AG04449 (cell line): ENCODE measurements around the gene NUP93.

Experiments used
- CTCF ChIA-PET: fragments of 350-600 bp; formaldehyde crosslinking; extraction: SDS; loops from one replicate; lab custom pipeline; 2021; ENCODE audit warnings: antibody characterized with exemption; lab: Yijun Ruan, JAX
- POLR2A ChIA-PET: fragments of 400-600, 350-600 bp; formaldehyde crosslinking; extraction: SDS; loops from one replicate; lab custom pipeline; 2020; ENCODE audit warnings: antibody characterized with exemption, inconsistent platforms; lab: Yijun Ruan, JAX
- DNase-seq: peaks from one replicate; pipeline ENCODE4 v3.0.0-alpha.2; 2010; ENCODE audit warnings: low read depth, low spot score
- H3K4me3 ChIP-seq: 2 replicates; pipeline ENCODE4 v1.5.1; 2011; ENCODE audit warnings: low read depth, mild to moderate bottlenecking, control low read depth, low read length
- TF ChIP-seq, protein P1 (sequence below): IDR thresholded peaks from one replicate; pipeline ENCODE4 v1.5.1; 2011; ENCODE audit warnings: mild to moderate bottlenecking, moderate library complexity, low read length, control low read depth, inconsistent platforms; ENCODE audit not compliant: insufficient read depth; ENCODE audit errors: missing control alignments

The NUP93 gene

DNA sequence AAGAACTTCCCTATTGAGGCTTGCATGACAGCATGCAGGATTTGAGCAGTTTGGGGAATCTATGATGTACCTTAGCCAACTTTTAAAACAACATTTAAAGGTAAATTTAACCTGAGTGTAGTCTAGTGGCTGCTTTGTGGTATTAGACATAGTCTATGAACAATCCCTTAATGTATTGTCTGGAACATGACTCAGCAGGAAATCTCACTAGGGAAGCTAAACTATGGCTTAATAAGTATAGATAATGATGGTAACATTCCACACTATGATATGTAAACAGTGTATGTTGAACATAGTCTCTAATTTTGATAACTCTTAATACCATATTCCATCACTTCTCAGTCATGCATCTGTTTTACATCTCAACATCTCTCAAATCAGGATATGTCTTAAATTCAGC lies 83.0 kb downstream of the NUP93 start:
- POLR2A ChIA-PET = no interaction called here
- DNase-seq = no peak
- no peak overlapping the region for H3K4me3 ChIP-seq
- CTCF ChIA-PET = interaction anchor here (1.5 to 5.0 kb wide), 2 partner anchors 11 to 20 kb away, joined by 4 to 28 read pairs; no protein-coding TSS in a partner anchor
- TF ChIP-seq, protein P1, sequence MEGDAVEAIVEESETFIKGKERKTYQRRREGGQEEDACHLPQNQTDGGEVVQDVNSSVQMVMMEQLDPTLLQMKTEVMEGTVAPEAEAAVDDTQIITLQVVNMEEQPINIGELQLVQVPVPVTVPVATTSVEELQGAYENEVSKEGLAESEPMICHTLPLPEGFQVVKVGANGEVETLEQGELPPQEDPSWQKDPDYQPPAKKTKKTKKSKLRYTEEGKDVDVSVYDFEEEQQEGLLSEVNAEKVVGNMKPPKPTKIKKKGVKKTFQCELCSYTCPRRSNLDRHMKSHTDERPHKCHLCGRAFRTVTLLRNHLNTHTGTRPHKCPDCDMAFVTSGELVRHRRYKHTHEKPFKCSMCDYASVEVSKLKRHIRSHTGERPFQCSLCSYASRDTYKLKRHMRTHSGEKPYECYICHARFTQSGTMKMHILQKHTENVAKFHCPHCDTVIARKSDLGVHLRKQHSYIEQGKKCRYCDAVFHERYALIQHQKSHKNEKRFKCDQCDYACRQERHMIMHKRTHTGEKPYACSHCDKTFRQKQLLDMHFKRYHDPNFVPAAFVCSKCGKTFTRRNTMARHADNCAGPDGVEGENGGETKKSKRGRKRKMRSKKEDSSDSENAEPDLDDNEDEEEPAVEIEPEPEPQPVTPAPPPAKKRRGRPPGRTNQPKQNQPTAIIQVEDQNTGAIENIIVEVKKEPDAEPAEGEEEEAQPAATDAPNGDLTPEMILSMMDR = no peak

DNA sequence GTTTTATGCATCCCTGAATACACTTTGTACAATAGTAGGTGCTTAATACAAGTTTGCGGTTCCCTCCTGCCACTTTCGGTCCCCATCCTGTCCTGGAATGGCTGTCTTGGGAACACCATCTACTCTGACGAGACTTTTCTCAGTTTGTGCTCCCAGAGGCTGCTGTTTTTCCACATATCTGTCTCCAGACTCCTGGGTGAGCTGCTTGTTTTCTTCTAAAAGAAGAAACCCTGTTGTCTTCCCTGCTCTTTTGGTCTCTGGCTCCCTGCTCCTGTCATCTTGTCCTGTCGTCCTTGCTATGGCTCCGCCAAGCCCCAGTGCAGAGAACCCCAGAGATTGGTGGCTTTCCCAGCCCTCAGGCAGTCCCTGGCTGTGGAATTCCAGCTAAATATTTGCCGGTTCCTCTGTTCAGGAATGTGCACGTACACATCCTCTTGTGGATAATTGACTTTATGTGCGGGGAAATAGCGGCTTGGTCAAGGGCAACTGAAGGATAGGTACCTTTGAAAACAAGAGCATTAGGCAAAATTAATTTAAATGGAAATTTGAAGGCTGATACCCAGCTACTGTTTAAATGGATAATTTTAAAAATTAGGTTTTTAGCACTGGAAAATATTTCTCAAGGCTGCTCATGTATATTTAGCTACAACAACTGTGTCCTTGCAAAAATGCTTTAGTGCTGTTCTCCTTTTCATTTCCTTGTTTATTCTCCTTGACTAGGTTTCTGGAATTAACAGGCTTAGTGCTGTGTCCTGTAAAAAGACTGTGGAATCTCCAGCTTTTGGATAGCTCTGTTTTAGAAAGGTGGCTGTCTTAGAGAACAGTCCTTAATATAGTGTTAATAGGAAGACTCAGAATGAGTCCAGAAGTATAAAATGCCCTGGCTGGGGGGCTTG lies 84.9 kb downstream of the NUP93 start:
- TF ChIP-seq, protein P1 = no peak
- POLR2A ChIA-PET = no interaction called here
- no peak overlapping the region for H3K4me3 ChIP-seq
- no peak for DNase-seq
- CTCF ChIA-PET = interaction anchor here (1.1 to 5.0 kb wide), 7 partner anchors 11 to 52 kb away, joined by 3 to 28 read pairs (median 7); partner anchors contain the start of gene SLC12A3

DNA sequence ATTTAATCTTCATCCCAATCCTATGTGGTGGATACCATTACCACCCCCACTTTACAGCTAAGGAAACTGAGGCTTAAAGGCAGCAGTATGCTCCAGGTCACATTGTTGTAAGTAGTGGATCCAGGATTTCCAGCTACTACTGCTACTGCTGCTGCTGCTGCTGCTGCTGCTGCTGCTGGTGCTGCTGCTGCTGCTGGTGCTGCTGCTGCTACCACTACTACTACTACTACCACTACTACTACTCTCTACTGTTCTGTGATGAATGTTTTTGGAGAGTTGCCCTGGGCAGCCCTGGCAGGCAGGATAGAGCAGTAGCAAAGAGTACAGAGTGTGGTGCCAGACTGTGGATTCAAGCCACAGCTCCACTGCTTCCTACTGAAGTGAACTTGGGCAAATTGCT lies 85.8 kb downstream of the NUP93 start:
- POLR2A ChIA-PET = no interaction called here
- TF ChIP-seq, protein P1 = no peak
- CTCF ChIA-PET = interaction anchor here (2.1 to 5.0 kb wide), 4 partner anchors 10 to 51 kb away, joined by 10 to 28 read pairs (median 15); no protein-coding TSS in a partner anchor
- no peak for DNase-seq
- no peak overlapping the region for H3K4me3 ChIP-seq

DNA sequence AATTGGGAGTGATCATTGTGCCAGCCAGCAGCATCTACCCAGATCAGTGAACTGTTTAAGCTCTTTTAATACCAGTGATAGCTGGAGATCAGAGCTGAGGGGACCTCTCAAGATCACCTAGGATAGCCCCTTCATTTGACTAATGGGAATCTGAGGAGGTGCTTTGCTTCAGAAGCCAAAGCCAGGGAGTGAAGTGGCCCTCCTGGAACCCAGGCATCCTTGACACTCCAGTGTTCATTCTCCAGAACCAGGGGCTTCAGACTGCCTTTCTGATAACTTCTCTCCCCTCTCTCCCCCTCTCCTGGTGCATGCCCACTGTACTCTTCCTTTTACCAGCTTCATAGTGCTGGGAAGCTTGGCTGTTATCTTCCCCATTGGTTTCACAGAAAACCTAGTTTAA lies 87.1 kb downstream of the NUP93 start:
- TF ChIP-seq, protein P1 = no peak
- POLR2A ChIA-PET = interaction anchor here (0.7 kb wide), 1 partner anchor 17 kb away, joined by 3 read pairs; no protein-coding TSS in a partner anchor
- CTCF ChIA-PET = interaction anchor here (0.9 to 5.0 kb wide), 5 partner anchors 8 to 50 kb away, joined by 3 to 28 read pairs (median 13); no protein-coding TSS in a partner anchor
- no peak for DNase-seq
- no peak overlapping the region for H3K4me3 ChIP-seq

DNA sequence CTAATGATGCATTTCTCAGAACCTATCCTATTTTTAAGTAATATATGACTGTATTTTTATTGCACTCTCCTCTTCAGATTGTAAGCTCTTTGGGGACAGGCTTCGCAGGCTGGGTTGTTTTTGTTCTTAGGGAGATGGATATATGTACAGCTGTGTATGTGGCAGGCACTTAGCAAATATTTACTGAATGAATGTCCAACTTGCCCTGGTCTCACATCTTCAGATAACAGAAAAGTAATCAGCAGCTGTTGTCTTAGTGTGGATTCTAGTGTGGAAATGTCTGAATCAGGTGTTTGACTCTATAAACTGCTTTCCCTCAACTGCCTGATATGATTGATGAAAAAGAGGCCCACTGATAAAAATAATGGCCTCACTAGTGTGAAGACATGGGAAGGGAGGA lies 88.0 kb downstream of the NUP93 start:
- POLR2A ChIA-PET = no interaction called here
- TF ChIP-seq, protein P1 = no peak
- CTCF ChIA-PET = interaction anchor here (1.0 kb wide), 1 partner anchor 38 kb away, joined by 3 read pairs; no protein-coding TSS in a partner anchor
- no peak for DNase-seq
- no peak overlapping the region for H3K4me3 ChIP-seq

DNA sequence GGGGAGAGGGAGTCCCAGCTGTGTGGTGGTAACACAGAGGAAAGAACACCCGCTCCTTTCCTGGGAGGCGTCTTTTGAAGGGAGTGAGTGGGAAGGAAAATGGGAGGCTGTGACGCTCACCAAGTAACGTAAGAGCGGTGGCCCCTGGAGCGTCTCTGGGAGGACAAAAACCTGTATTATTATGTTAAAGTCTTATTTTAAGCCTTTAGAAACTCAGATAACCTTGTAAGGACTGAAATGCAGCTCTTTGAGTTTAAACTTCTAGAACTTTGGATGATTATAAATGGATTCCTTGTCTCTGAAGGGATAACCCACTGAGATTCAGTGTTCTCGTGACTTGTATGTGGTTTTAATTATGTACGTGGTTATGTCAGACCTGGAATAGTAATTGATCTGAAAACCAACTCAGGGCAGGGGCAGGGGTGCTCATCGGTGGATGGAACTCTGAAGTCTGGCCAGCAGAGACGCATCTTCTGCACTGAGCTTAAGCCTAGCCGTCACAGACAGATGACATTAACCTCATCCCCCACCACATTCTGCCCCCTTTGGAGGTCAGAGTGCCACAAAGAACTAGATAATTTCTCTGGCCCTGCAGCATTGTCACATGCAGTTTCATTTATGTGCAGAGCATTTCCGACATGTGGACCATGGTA lies 93.3 kb downstream of the NUP93 start:
- DNase-seq = no peak
- ChIA-PET POLR2A (no interaction called here), CTCF (interaction anchor here (1.2 kb wide), 1 partner anchor 34 kb away, joined by 3 read pairs; no protein-coding TSS in a partner anchor)
- no peak overlapping the region for H3K4me3 ChIP-seq
- TF ChIP-seq, protein P1 = no peak
